ENCODE results near the gene UNC50. TPM values are rescaled to one million over a fixed set of nuclear protein-coding genes. Genes with fewer than 3 reads are reported as not detected.

Gene UNC50
- total and polyA plus RNA-seq, 2 experiments from 2014 or later = 38.7 to 49.4 TPM

DNA sequence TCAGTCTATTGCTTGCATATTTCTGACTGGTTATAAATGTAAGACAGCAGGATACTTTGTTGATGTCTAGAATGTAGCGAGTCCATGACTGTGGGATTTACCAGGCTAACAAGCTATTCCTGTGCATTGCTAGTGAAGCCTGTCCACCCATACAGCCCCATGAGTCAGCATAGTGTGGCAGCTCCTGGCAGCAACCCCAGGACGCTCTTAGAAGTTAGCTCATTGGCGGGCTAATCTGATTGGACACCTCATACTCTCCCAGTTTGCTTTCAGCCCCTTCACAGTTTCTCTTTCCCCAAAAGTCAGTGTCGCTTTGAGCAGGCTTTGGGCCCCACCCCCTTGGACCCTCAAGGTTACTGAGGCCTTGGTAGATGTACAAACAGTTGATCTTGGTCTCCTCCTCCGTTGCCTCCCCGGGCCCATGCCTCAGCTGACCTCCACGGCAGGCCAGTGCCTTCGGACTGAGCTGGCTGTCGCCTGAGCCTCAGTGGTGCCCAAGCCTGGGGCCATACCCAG, 48.1 kb upstream of the UNC50 start:
- no peak for DNase-seq (ENCODE audit: low spot score)
- Histone ChIP-seq H3K36me3 (ENCODE audit: insufficient read depth) (0 out of 2 replicates have a peak, but pooled peaks cover 7% of the 10 kb centered on the region), H3K27me3 (ENCODE audit: insufficient read depth) (no peaks in the 10 kb centered on the region), H4K20me1 (replicated peaks; ENCODE audit: insufficient read depth) (no peaks in the 10 kb centered on the region), H2AFZ (no peak overlapping the region), H3K9me2 (ENCODE audit: insufficient read depth) (no peaks in the 10 kb centered on the region), H3K4me2 (no peak overlapping the region), H3K27ac (ENCODE audit: low read depth) (no peak overlapping the region), H3K4me1 (ENCODE audit: insufficient read depth) (no peaks in the 10 kb centered on the region), H3K4me3 (no peak overlapping the region), H3K79me2 (replicated peaks; ENCODE audit: insufficient read depth) (no peaks in the 10 kb centered on the region), H3F3A (replicated peaks; ENCODE audit: low read depth) (no peaks in the 10 kb centered on the region)
- Mint-ChIP-seq H3K9me3 (no peaks in the 10 kb centered on the region), H3K4me1 (no peaks in the 10 kb centered on the region), H3K27me3 (ENCODE audit: insufficient read depth, low read depth, poor library complexity) (peaks cover 8% of the 10 kb centered on the region), H3K4me3 (no peak overlapping the region), H3K36me3 (ENCODE audit: low read depth) (peaks cover 16% of the 10 kb centered on the region), H3K27ac (peak overlapping the region; percentile 59; the same call in 1 of the 2 replicates)
- no peak for ATAC-seq
- TF ChIP-seq EZH2phosphoT487 (IDR thresholded peaks at IDR 0.05; ENCODE audit: unreplicated experiment) (no peak), ZNF114 (CRISPR knock-in tag; IDR thresholded peaks at IDR 0.05) (no peak), JUNB (IDR thresholded peaks at IDR 0.05; ENCODE audit: unreplicated experiment) (no peak), STAT1 (IDR thresholded peaks at IDR 0.05; ENCODE audit: unreplicated experiment) (no peak), NANOG (IDR thresholded peaks at IDR 0.05; ENCODE audit: borderline replicate concordance) (no peak)
- TF ChIP-seq, protein P1, sequence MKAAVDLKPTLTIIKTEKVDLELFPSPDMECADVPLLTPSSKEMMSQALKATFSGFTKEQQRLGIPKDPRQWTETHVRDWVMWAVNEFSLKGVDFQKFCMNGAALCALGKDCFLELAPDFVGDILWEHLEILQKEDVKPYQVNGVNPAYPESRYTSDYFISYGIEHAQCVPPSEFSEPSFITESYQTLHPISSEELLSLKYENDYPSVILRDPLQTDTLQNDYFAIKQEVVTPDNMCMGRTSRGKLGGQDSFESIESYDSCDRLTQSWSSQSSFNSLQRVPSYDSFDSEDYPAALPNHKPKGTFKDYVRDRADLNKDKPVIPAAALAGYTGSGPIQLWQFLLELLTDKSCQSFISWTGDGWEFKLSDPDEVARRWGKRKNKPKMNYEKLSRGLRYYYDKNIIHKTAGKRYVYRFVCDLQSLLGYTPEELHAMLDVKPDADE (IDR thresholded peaks at IDR 0.05) = no peak
- TF ChIP-seq, protein P2, sequence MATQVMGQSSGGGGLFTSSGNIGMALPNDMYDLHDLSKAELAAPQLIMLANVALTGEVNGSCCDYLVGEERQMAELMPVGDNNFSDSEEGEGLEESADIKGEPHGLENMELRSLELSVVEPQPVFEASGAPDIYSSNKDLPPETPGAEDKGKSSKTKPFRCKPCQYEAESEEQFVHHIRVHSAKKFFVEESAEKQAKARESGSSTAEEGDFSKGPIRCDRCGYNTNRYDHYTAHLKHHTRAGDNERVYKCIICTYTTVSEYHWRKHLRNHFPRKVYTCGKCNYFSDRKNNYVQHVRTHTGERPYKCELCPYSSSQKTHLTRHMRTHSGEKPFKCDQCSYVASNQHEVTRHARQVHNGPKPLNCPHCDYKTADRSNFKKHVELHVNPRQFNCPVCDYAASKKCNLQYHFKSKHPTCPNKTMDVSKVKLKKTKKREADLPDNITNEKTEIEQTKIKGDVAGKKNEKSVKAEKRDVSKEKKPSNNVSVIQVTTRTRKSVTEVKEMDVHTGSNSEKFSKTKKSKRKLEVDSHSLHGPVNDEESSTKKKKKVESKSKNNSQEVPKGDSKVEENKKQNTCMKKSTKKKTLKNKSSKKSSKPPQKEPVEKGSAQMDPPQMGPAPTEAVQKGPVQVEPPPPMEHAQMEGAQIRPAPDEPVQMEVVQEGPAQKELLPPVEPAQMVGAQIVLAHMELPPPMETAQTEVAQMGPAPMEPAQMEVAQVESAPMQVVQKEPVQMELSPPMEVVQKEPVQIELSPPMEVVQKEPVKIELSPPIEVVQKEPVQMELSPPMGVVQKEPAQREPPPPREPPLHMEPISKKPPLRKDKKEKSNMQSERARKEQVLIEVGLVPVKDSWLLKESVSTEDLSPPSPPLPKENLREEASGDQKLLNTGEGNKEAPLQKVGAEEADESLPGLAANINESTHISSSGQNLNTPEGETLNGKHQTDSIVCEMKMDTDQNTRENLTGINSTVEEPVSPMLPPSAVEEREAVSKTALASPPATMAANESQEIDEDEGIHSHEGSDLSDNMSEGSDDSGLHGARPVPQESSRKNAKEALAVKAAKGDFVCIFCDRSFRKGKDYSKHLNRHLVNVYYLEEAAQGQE (IDR thresholded peaks at IDR 0.05; ENCODE audit: unreplicated experiment) = no peak

DNA sequence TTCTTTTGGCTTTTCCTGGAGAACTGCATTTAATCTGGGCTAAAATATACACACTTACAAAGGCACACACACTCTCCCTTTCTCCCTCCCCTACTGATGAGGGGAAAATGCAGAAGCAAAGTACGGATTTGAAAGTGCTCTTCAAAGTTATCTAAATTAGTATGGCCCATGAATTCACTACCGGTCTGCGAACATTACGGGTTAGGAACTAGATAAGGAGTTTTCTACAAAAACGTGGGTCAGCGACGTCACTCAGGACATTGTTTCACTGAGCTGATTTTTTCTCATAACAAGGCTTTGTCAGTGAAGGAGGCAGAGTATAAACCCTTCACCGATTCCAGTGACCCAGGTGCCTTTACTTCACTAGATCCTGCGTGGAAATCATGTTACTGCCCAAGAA, 47.4 kb upstream of the UNC50 start:
- Mint-ChIP-seq H3K36me3 (ENCODE audit: low read depth) (peaks cover 17% of the 10 kb centered on the region), H3K4me1 (no peaks in the 10 kb centered on the region), H3K9me3 (no peaks in the 10 kb centered on the region), H3K27ac (no peak overlapping the region), H3K4me3 (no peak overlapping the region), H3K27me3 (ENCODE audit: insufficient read depth, low read depth, poor library complexity) (peaks cover 7% of the 10 kb centered on the region)
- Histone ChIP-seq H3K36me3 (ENCODE audit: insufficient read depth) (0 out of 2 replicates have a peak, but pooled peaks cover 7% of the 10 kb centered on the region), H3K27me3 (ENCODE audit: insufficient read depth) (no peaks in the 10 kb centered on the region), H3K27ac (ENCODE audit: low read depth) (no peak overlapping the region), H2AFZ (no peak overlapping the region), H3K4me2 (no peak overlapping the region), H3F3A (replicated peaks; ENCODE audit: low read depth) (no peaks in the 10 kb centered on the region), H3K9me2 (ENCODE audit: insufficient read depth) (no peaks in the 10 kb centered on the region), H4K20me1 (replicated peaks; ENCODE audit: insufficient read depth) (no peaks in the 10 kb centered on the region), H3K4me3 (no peak overlapping the region), H3K79me2 (replicated peaks; ENCODE audit: insufficient read depth) (no peaks in the 10 kb centered on the region), H3K4me1 (ENCODE audit: insufficient read depth) (no peaks in the 10 kb centered on the region)
- no peak for DNase-seq (ENCODE audit: low spot score)
- ATAC-seq = no peak
- no peak for TF ChIP-seq NANOG (IDR thresholded peaks at IDR 0.05; ENCODE audit: borderline replicate concordance)
- no peak for TF ChIP-seq EZH2phosphoT487 (IDR thresholded peaks at IDR 0.05; ENCODE audit: unreplicated experiment)
- no peak for TF ChIP-seq ZNF114 (CRISPR knock-in tag; IDR thresholded peaks at IDR 0.05)
- no peak for TF ChIP-seq EZH2 (IDR thresholded peaks at IDR 0.05; ENCODE audit: low read depth, unreplicated experiment)
- TF ChIP-seq CREB1 (CRISPR knock-in tag; IDR thresholded peaks at IDR 0.05; ENCODE audit: low read depth) = no peak
- TF ChIP-seq, protein P2 (IDR thresholded peaks at IDR 0.05; ENCODE audit: unreplicated experiment) = no peak
- no peak for TF ChIP-seq ZNF331 (CRISPR knock-in tag; IDR thresholded peaks at IDR 0.05; ENCODE audit: low read depth)
- TF ChIP-seq JUNB (IDR thresholded peaks at IDR 0.05; ENCODE audit: unreplicated experiment) = no peak
- no peak for TF ChIP-seq STAT1 (IDR thresholded peaks at IDR 0.05; ENCODE audit: unreplicated experiment)

All from GM23338 (cell line).